WTC11 (cell line): Measurements from ENCODE around the gene CRAT. TPM values are rescaled to one million over a fixed set of nuclear protein-coding genes. Genes with fewer than 3 reads are reported as not detected.

Source experiments
- ATAC-seq: fragments of 200-7000 bp; cut with Tn5 transposase; 2 replicates; pipeline ENCODE4 v1.10.0; 2021; ENCODE audit warnings: mild to moderate bottlenecking, moderate library complexity
- CTCF ChIA-PET: fragments of 300-600 bp; sonication (Branson Sonifier 250); formaldehyde crosslinking; loops from one replicate; lab custom pipeline; 2021; ENCODE audit warnings: antibody characterized with exemption; lab: Charles Lee
- POLR2A ChIA-PET: fragments of 350-600 bp; sonication (Branson Sonifier 250); formaldehyde crosslinking; loops from one replicate; lab custom pipeline; 2021; ENCODE audit warnings: antibody characterized with exemption; lab: Charles Lee
- DNase-seq: peaks from one replicate; pipeline ENCODE4 v3.0.0; 2021; ENCODE audit warnings: low spot score
- H3K27ac Mint-ChIP-seq: 2 replicates; pipeline ENCODE4 v1.8.0; 2021; ENCODE audit warnings: mixed read lengths
- H3K27me3 Mint-ChIP-seq: 2 replicates; pipeline ENCODE4 v1.8.0; 2021; ENCODE audit warnings: low read depth, mild to moderate bottlenecking, moderate library complexity, mixed read lengths
- H3K36me3 Mint-ChIP-seq: 2 replicates; pipeline ENCODE4 v1.8.0; 2021; ENCODE audit warnings: mixed read lengths
- H3K4me1 Mint-ChIP-seq: 2 replicates; pipeline ENCODE4 v1.8.0; 2022; ENCODE audit warnings: mixed read lengths
- H3K4me3 Mint-ChIP-seq: 2 replicates; pipeline ENCODE4 v1.8.0; 2021; ENCODE audit warnings: mild to moderate bottlenecking, moderate library complexity, mixed read lengths
- H3K9me3 Mint-ChIP-seq: 2 replicates; pipeline ENCODE4 v1.8.0; 2021; ENCODE audit warnings: mixed read lengths
- AFF4 ChIP-seq: sonication (generic); formaldehyde crosslinking; IDR thresholded peaks from 2 replicates; pipeline ENCODE4 v1.8.1; 2023; ENCODE audit warnings: mild to moderate bottlenecking, missing genetic modification reagents, borderline replicate concordance
- CBFB ChIP-seq: sonication (generic); formaldehyde crosslinking; IDR thresholded peaks from 2 replicates; pipeline ENCODE4 v1.8.1; 2022; ENCODE audit warnings: mild to moderate bottlenecking, low read depth, missing genetic modification reagents
- E2F1 ChIP-seq: sonication (generic); formaldehyde crosslinking; IDR thresholded peaks from 2 replicates; pipeline ENCODE4 v1.8.0; 2022; ENCODE audit warnings: mild to moderate bottlenecking, missing genetic modification reagents
- ELF4 ChIP-seq: sonication (generic); formaldehyde crosslinking; IDR thresholded peaks from 2 replicates; pipeline ENCODE4 v1.8.1; 2022; ENCODE audit warnings: low read depth, mild to moderate bottlenecking, moderate library complexity, missing genetic modification reagents
- ESRRA ChIP-seq: sonication (generic); formaldehyde crosslinking; IDR thresholded peaks from 2 replicates; pipeline ENCODE4 v1.8.1; 2022; ENCODE audit warnings: mild to moderate bottlenecking, missing genetic modification reagents, borderline replicate concordance
- GRHL2 ChIP-seq: fragments of 250-450 bp; sonication (Bioruptor Pico); IDR thresholded peaks from 2 replicates; pipeline ENCODE4 v1.8.0; 2022; ENCODE audit warnings: mild to moderate bottlenecking, moderate library complexity; ENCODE audit not compliant: insufficient replicate concordance, severe bottlenecking
- MAX ChIP-seq: sonication (generic); formaldehyde crosslinking; IDR thresholded peaks from 2 replicates; pipeline ENCODE4 v1.8.0; 2022; ENCODE audit warnings: mild to moderate bottlenecking, missing genetic modification reagents
- MXD4 ChIP-seq: fragments of 250-450 bp; sonication (Bioruptor Pico); IDR thresholded peaks from 2 replicates; pipeline ENCODE4 v1.8.0; 2021; ENCODE audit warnings: mild to moderate bottlenecking, moderate library complexity, borderline replicate concordance
- NFYB ChIP-seq: sonication (generic); formaldehyde crosslinking; conservative IDR thresholded peaks from 2 replicates; pipeline ENCODE4 v1.8.0; 2022; ENCODE audit warnings: low read depth, missing genetic modification reagents
- NR1H2 ChIP-seq: sonication (generic); formaldehyde crosslinking; IDR thresholded peaks from 2 replicates; pipeline ENCODE4 v1.9.0; 2021; ENCODE audit warnings: mild to moderate bottlenecking, moderate library complexity, missing genetic modification reagents
- PRRX2 ChIP-seq: fragments of 250-450 bp; sonication (Bioruptor Pico); IDR thresholded peaks from 2 replicates; pipeline ENCODE4 v1.8.0; 2021; ENCODE audit warnings: mild to moderate bottlenecking
- SP1 ChIP-seq: sonication (generic); formaldehyde crosslinking; conservative IDR thresholded peaks from 2 replicates; pipeline ENCODE4 v1.8.1; 2022; ENCODE audit warnings: missing genetic modification reagents
- USF2 ChIP-seq: sonication (generic); formaldehyde crosslinking; IDR thresholded peaks from 2 replicates; pipeline ENCODE4 v1.8.1; 2023; ENCODE audit warnings: mild to moderate bottlenecking, missing genetic modification reagents, moderate library complexity
- total RNA-seq: library from RNA; stranded (reverse); gene quantifications from 3 replicates; pipeline ENCODE4 v1.2.3, GENCODE V29; 2021
- TF ChIP-seq, protein P1 (sequence below): sonication (generic); formaldehyde crosslinking; IDR thresholded peaks from 2 replicates; pipeline ENCODE4 v1.8.1; 2023; ENCODE audit warnings: mild to moderate bottlenecking, missing genetic modification reagents, moderate library complexity
- TF ChIP-seq, protein P2 (sequence below): sonication (generic); formaldehyde crosslinking; IDR thresholded peaks from 2 replicates; pipeline ENCODE4 v1.8.0; 2022; ENCODE audit warnings: mild to moderate bottlenecking, missing genetic modification reagents
- TF ChIP-seq, protein P3 (sequence below): sonication (generic); formaldehyde crosslinking; IDR thresholded peaks from 2 replicates; pipeline ENCODE4 v1.8.0; 2022; ENCODE audit warnings: mild to moderate bottlenecking, missing genetic modification reagents

Gene CRAT
- total RNA-seq, 1 experiment from 2014 or later, result 17.2 TPM

DNA sequence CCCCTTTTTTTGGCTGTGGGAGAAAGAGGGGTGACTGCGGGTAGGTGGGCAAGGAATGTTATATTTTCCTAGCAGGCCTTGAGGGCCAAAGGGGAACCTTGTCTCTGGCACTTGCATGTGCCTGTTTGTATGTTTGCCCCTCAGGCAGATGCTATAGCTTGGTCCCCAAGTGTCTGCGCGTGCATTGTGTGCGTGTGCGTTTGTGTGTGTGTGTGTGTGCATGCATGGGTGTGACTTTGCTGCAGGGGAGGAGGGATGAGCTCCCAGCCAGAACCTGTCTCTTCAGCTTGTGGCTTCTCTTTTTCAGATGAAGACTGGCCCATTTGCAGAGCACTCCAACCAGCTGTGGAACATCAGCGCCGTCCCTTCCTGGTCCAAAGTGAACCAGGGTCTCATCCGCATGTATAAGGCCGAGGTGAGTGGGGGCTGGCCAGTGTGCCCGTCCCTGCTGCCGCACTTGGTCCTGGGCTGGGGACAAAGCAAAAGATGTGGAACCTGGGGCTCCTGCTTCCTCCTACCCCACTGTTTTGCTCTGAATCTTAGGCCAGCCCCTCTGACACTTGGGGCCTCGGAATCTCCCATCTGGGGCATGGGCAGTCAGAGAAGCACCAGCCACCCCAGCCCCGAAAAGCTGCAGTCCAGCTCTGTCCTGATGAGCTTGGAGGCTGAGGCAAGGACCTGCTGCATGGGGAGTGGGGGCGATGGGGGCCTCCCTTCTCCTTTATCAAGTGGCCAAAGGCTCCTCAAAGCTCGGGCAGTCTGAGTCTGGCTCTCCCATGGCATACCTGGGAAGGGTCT is 31.7 kb upstream of the CRAT start:
- ChIA-PET CTCF (interaction anchor here (0.5 to 9.5 kb wide), 79 partner anchors 9 to 1836 kb away, joined by 3 to 345 read pairs (median 4); partner anchors contain the start of genes C9orf50, CRAT, DOLPP1 and IER5L), POLR2A (interaction anchor here (0.9 to 2.5 kb wide), 8 partner anchors 10 to 354 kb away, joined by 3 to 16 read pairs (median 6); partner anchors contain the start of gene IER5L)
- no peak for DNase-seq
- H3K4me3 Mint-ChIP-seq, result peak overlapping the region; percentile 45
- H3K27ac Mint-ChIP-seq, result peak overlapping the region; percentile 95
- no peaks in the 10 kb centered on the region for H3K27me3 Mint-ChIP-seq
- H3K9me3 Mint-ChIP-seq, result no peaks in the 10 kb centered on the region
- no peak for ATAC-seq
- peaks cover 10% of the 10 kb centered on the region for H3K36me3 Mint-ChIP-seq
- TF ChIP-seq, protein P1, sequence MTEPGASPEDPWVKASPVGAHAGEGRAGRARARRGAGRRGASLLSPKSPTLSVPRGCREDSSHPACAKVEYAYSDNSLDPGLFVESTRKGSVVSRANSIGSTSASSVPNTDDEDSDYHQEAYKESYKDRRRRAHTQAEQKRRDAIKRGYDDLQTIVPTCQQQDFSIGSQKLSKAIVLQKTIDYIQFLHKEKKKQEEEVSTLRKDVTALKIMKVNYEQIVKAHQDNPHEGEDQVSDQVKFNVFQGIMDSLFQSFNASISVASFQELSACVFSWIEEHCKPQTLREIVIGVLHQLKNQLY (CRISPR knock-in tag), result no peak
- TF ChIP-seq, protein P2, sequence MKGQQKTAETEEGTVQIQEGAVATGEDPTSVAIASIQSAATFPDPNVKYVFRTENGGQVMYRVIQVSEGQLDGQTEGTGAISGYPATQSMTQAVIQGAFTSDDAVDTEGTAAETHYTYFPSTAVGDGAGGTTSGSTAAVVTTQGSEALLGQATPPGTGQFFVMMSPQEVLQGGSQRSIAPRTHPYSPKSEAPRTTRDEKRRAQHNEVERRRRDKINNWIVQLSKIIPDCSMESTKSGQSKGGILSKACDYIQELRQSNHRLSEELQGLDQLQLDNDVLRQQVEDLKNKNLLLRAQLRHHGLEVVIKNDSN (CRISPR knock-in tag), result no peak
- TF ChIP-seq GRHL2 (CRISPR knock-in tag) (no peak), NR1H2 (CRISPR knock-in tag) (no peak), PRRX2 (no peak), ELF4 (CRISPR knock-in tag) (no peak), MXD4 (CRISPR knock-in tag) (no peak), USF2 (CRISPR knock-in tag) (no peak), CBFB (CRISPR knock-in tag) (no peak), NFYB (CRISPR knock-in tag) (no peak), AFF4 (CRISPR knock-in tag) (no peak), E2F1 (CRISPR knock-in tag) (no peak), ESRRA (CRISPR knock-in tag) (no peak), MAX (CRISPR knock-in tag) (no peak), SP1 (CRISPR knock-in tag) (no peak)
- TF ChIP-seq, protein P3, sequence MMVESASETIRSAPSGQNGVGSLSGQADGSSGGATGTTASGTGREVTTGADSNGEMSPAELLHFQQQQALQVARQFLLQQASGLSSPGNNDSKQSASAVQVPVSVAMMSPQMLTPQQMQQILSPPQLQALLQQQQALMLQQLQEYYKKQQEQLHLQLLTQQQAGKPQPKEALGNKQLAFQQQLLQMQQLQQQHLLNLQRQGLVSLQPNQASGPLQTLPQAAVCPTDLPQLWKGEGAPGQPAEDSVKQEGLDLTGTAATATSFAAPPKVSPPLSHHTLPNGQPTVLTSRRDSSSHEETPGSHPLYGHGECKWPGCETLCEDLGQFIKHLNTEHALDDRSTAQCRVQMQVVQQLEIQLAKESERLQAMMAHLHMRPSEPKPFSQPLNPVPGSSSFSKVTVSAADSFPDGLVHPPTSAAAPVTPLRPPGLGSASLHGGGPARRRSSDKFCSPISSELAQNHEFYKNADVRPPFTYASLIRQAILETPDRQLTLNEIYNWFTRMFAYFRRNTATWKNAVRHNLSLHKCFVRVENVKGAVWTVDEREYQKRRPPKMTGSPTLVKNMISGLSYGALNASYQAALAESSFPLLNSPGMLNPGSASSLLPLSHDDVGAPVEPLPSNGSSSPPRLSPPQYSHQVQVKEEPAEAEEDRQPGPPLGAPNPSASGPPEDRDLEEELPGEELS (CRISPR knock-in tag), result no peak
- H3K4me1 Mint-ChIP-seq, result peaks cover 78% of the 10 kb centered on the region
